IMR-90 (cell line): Measurements from ENCODE around the gene SMTN. TPM values are rescaled to one million over a fixed set of nuclear protein-coding genes. Genes with fewer than 3 reads are reported as not detected.
"Not testable (repeated sequence)": the region's sequence is repeated elsewhere in the genome, so short reads cannot be mapped to it uniquely, and the experiment has no call there.

Experiments used
- ATAC-seq: fragments of 200-7000 bp; cut with Tn5 transposase; 2 replicates; pipeline ENCODE4 v1.9.1; 2020; ENCODE audit warnings: low read depth, mild to moderate bottlenecking, moderate library complexity
- BruUV-seq: library from RNA; stranded (reverse); fragments of 400-500 nt; replicated peaks from 2 replicates; lab custom pipeline; 2021; lab: Mats Ljungman, UMichigan
- CTCF ChIA-PET: fragments of 300-600 bp; formaldehyde crosslinking; extraction: SDS; loops from one replicate; lab custom pipeline; 2021; ENCODE audit warnings: antibody characterized with exemption; lab: Yijun Ruan, JAX
- POLR2A ChIA-PET: fragments of 300-600 bp; sonication (Branson Sonifier 250); formaldehyde crosslinking; loops from one replicate; lab custom pipeline; 2022; ENCODE audit warnings: antibody characterized with exemption; ENCODE audit not compliant: unreplicated experiment; lab: Charles Lee
- DNase-seq: peaks from one replicate; pipeline ENCODE4 v3.0.0; 2013
- H2AFZ ChIP-seq: replicated peaks from 2 replicates; pipeline ENCODE3; 2013; ENCODE audit warnings: low read length, mild to moderate bottlenecking; ENCODE audit not compliant: poor library complexity
- H2AK5ac ChIP-seq: 2 replicates; pipeline ENCODE4 v1.6.1; 2013; ENCODE audit warnings: low read depth, low read length, inconsistent platforms
- H2AK9ac ChIP-seq: replicated peaks from 2 replicates; pipeline ENCODE3; 2013; ENCODE audit warnings: mild to moderate bottlenecking, low read depth, low read length, moderate library complexity; ENCODE audit not compliant: poor library complexity
- H2BK120ac ChIP-seq: 2 replicates; pipeline ENCODE4 v1.6.1; 2013; ENCODE audit warnings: low read depth, low read length, inconsistent platforms
- H2BK15ac ChIP-seq: 3 replicates; pipeline ENCODE4 v1.6.1; 2013; ENCODE audit warnings: low read depth, low read length, inconsistent platforms
- H2BK20ac ChIP-seq: 2 replicates; pipeline ENCODE4 v1.6.1; 2013; ENCODE audit warnings: low read depth, mild to moderate bottlenecking, inconsistent platforms, low read length, moderate library complexity
- H2BK5ac ChIP-seq: 2 replicates; pipeline ENCODE4 v1.6.1; 2013; ENCODE audit warnings: mild to moderate bottlenecking, low read depth, low read length, inconsistent platforms; ENCODE audit not compliant: poor library complexity, severe bottlenecking
- H3K14ac ChIP-seq: replicated peaks from 2 replicates; pipeline ENCODE4 v1.6.1; 2013; ENCODE audit warnings: low read depth, low read length, inconsistent platforms
- H3K18ac ChIP-seq: 2 replicates; pipeline ENCODE4 v1.6.1; 2013; ENCODE audit warnings: low read depth, low read length, control low read depth
- H3K23ac ChIP-seq: 2 replicates; pipeline ENCODE4 v1.6.1; 2013; ENCODE audit warnings: low read depth, low read length, inconsistent platforms
- H3K27ac ChIP-seq: 2 replicates; pipeline ENCODE4 v1.5.1; 2013; ENCODE audit warnings: mild to moderate bottlenecking, control low read depth, low read length; ENCODE audit not compliant: insufficient read depth
- H3K27me3 ChIP-seq: 2 replicates; pipeline ENCODE4 v1.6.1; 2013; ENCODE audit warnings: low read length; ENCODE audit not compliant: control insufficient read depth, insufficient read depth
- H3K36me3 ChIP-seq: 2 replicates; pipeline ENCODE4 v1.6.1; 2013; ENCODE audit warnings: low read length, mixed read lengths; ENCODE audit not compliant: control insufficient read depth, insufficient read depth
- H3K4ac ChIP-seq: 2 replicates; pipeline ENCODE4 v1.6.1; 2013; ENCODE audit warnings: low read depth, low read length, inconsistent platforms
- H3K4me1 ChIP-seq: 2 replicates; pipeline ENCODE4 v1.6.1; 2013; ENCODE audit warnings: low read length, mixed read lengths; ENCODE audit not compliant: control insufficient read depth, insufficient read depth
- H3K4me2 ChIP-seq: 2 replicates; pipeline ENCODE4 v1.6.1; 2013; ENCODE audit warnings: low read depth, mild to moderate bottlenecking, control low read depth, low read length, moderate library complexity
- H3K4me3 ChIP-seq: 2 replicates; pipeline ENCODE4 v1.5.1; 2013; ENCODE audit warnings: low read depth, mild to moderate bottlenecking, control low read depth, low read length, moderate library complexity; ENCODE audit not compliant: insufficient read depth
- H3K56ac ChIP-seq: 2 replicates; pipeline ENCODE4 v1.6.1; 2013; ENCODE audit warnings: low read length, inconsistent platforms; ENCODE audit not compliant: insufficient read depth; ENCODE audit errors: extremely low read depth
- H3K79me1 ChIP-seq, 2 experiments: 2 replicates each; pipeline ENCODE4 v1.6.1; 2013; ENCODE audit warnings: low read length in 2 of 2, inconsistent platforms in 1 of 2, low read depth in 1 of 2
- H3K9ac ChIP-seq: 2 replicates; pipeline ENCODE4 v1.6.1; 2013; ENCODE audit warnings: low read depth, low read length, control low read depth
- H3K9me1 ChIP-seq: 2 replicates; pipeline ENCODE4 v1.6.1; 2013; ENCODE audit warnings: low read length, inconsistent platforms; ENCODE audit not compliant: insufficient read depth
- H3K9me3 ChIP-seq: 2 replicates; pipeline ENCODE4 v1.6.1; 2013; ENCODE audit warnings: low read length; ENCODE audit not compliant: control insufficient read depth, insufficient read depth
- H4K20me1 ChIP-seq: 2 replicates; pipeline ENCODE4 v1.6.1; 2013; ENCODE audit warnings: low read length, inconsistent platforms; ENCODE audit not compliant: insufficient read depth
- H4K5ac ChIP-seq: 2 replicates; pipeline ENCODE4 v1.6.1; 2013; ENCODE audit warnings: mild to moderate bottlenecking, low read depth, low read length, control low read depth
- H4K8ac ChIP-seq, 2 experiments: 2 replicates each; pipeline ENCODE4 v1.6.1; 2013; ENCODE audit warnings: low read depth in 2 of 2, low read length in 2 of 2, control low read depth in 1 of 2, inconsistent platforms in 1 of 2
- H4K91ac ChIP-seq: 2 replicates; pipeline ENCODE4 v1.6.1; 2013; ENCODE audit warnings: low read depth, low read length, inconsistent platforms; ENCODE audit not compliant: insufficient read depth
- BHLHE40 ChIP-seq: fragments of 150-350 bp; IDR thresholded peaks from 2 replicates; pipeline ENCODE4 v1.6.1; 2016; ENCODE audit warnings: mild to moderate bottlenecking, low read depth, low read length
- FOS ChIP-seq: fragments of 150-350 bp; IDR thresholded peaks from 2 replicates; pipeline ENCODE4 v1.6.1; 2016; ENCODE audit warnings: low read depth, low read length
- MAFK ChIP-seq: IDR thresholded peaks from 2 replicates; pipeline ENCODE4 v1.6.1; 2012; ENCODE audit warnings: low read depth, low read length, improper control_type of control experiment
- MAZ ChIP-seq: IDR thresholded peaks from 2 replicates; pipeline ENCODE4 v1.6.1; 2012; ENCODE audit warnings: low read depth, mild to moderate bottlenecking, low read length, improper control_type of control experiment, moderate library complexity, borderline replicate concordance
- MXI1 ChIP-seq: IDR thresholded peaks from 2 replicates; pipeline ENCODE4 v1.6.1; 2012; ENCODE audit warnings: low read depth, mild to moderate bottlenecking, low read length, moderate library complexity, borderline replicate concordance
- RCOR1 ChIP-seq: IDR thresholded peaks from 2 replicates; pipeline ENCODE4 v1.6.1; 2012; ENCODE audit warnings: mild to moderate bottlenecking, low read length, improper control_type of control experiment; ENCODE audit not compliant: insufficient replicate concordance
- USF2 ChIP-seq: fragments of 150-350 bp; IDR thresholded peaks from 2 replicates; pipeline ENCODE4 v1.6.1; 2017; ENCODE audit warnings: mild to moderate bottlenecking, antibody characterized with exemption, low read length, low read depth
- WGBS, 2 experiments: methylation state at CpG; one replicate each; pipeline versions ENCODE4 v1.1.5 to v1.1.7; 2013; ENCODE audit warnings: missing lambda C conversion rate in 2 of 2; ENCODE audit not compliant: insufficient read length in 1 of 2; ENCODE audit errors: extremely low coverage in 2 of 2; 5-methylcytosine and 5-hydroxymethylcytosine counted together
- dilution Hi-C: fragments of 300-500 bp; cut with HindIII; formaldehyde crosslinking; loops from one replicate; pipeline ENCODE4 v1.14.3; 2018; ENCODE audit warnings: low sequenced_read_pairs; ENCODE audit not compliant: unreplicated experiment
- in situ Hi-C: fragments of 300-500 bp; cut with MboI; formaldehyde crosslinking; loops from 3 replicates; pipeline ENCODE4 v1.14.3; 2019; ENCODE audit warnings: low sequenced_read_pairs, inconsistent platforms, mixed read lengths
- intact Hi-C: fragments of 100-400 bp; cut with micrococcal nuclease; formaldehyde crosslinking; loops from 2 replicates; pipeline ENCODE4 v1.10.0; 2022
- polyA plus RNA-seq, 3 experiments: library from polyadenylated mRNA; depleted of rRNA; stranded (reverse); fragments of >200 nt; gene quantifications; 2 replicates each; pipeline ENCODE4 v1.2.3, GENCODE V29; 2012; ENCODE audit warnings: low replicate concordance in 1 of 3
- total RNA-seq: library from RNA; depleted of rRNA; stranded (reverse); fragments of >200 nt; gene quantifications from 2 replicates; pipeline ENCODE4 v1.2.3, GENCODE V29; 2012

Gene SMTN
- total and polyA plus RNA-seq, 2 of the 4 experiments (the other 2 are of a cell fraction) = 53.6 to 63.7 TPM

GRCh38 chr22:31107894-31108218, 26.7 kb downstream of the SMTN start:
- no peaks in the 10 kb centered on the region for H3K9me3 ChIP-seq
- DNase-seq = no peak
- ATAC-seq = no peak; the same call in 1 of the 2 replicates
- H2BK20ac ChIP-seq = no peak overlapping the region
- H2AFZ ChIP-seq = peak overlapping the region; percentile 94
- no peak overlapping the region for H2AK5ac ChIP-seq
- no peaks in the 10 kb centered on the region for H3K27me3 ChIP-seq
- H4K91ac ChIP-seq = peak overlapping the region; percentile 88
- peak overlapping the region; percentile 55; the same call in 1 of the 2 replicates for H4K5ac ChIP-seq
- dilution Hi-C loops (no loop called here), intact Hi-C loops (loop anchor here (1.0 to 5.0 kb wide), 4 partner anchors 41 to 164 kb away; partner anchors contain the start of gene LIMK2), in situ Hi-C loops (no loop called here)
- H3K23ac ChIP-seq = peak overlapping the region; percentile 93
- peak overlapping the region; percentile 85 for H3K4me2 ChIP-seq
- peaks cover 18% of the 10 kb centered on the region for H4K20me1 ChIP-seq
- peak overlapping the region; percentile 70 for H2AK9ac ChIP-seq
- H3K4me3 ChIP-seq = peak overlapping the region; percentile 35
- peak overlapping the region; percentile 92 for H3K4ac ChIP-seq
- peak overlapping the region; percentile 85 for H2BK120ac ChIP-seq
- H3K56ac ChIP-seq = peak overlapping the region; percentile 29; the same call in 1 of the 2 replicates
- peak overlapping the region; percentile 72 for H2BK5ac ChIP-seq
- peaks cover 15 to 46% of the 10 kb centered on the region in 2 experiments; a peak in 3 of 4 replicates for H3K79me1 ChIP-seq
- peaks cover 33% of the 10 kb centered on the region for H3K4me1 ChIP-seq
- peaks cover 12% of the 10 kb centered on the region for H3K9me1 ChIP-seq
- POLR2A ChIA-PET = interaction anchor here (0.6 kb wide), 2 partner anchors 117 to 133 kb away, joined by 3 to 10 read pairs; no protein-coding TSS in a partner anchor
- CTCF ChIA-PET = interaction anchor here (0.7 to 2.0 kb wide), 16 partner anchors 9 to 413 kb away, joined by 3 to 12 read pairs (median 4); partner anchors contain the start of gene OSBP2
- WGBS, 2 experiments = no CpG with 5 or more reads among the region's 5 CpGs
- peak overlapping the region; percentile 50 to 93 for H4K8ac ChIP-seq
- H2BK15ac ChIP-seq = peak overlapping the region; percentile 84; the same call in 1 of the 3 replicates
- H3K27ac ChIP-seq = peak overlapping the region; percentile 66
- peak overlapping the region; percentile 34; the same call in 1 of the 2 replicates for H3K18ac ChIP-seq
- TF ChIP-seq BHLHE40 = no peak
- TF ChIP-seq USF2 = no peak
- TF ChIP-seq MAFK = no peak
- TF ChIP-seq RCOR1 = no peak
- no peak for TF ChIP-seq MAZ
- no peak for TF ChIP-seq MXI1
- TF ChIP-seq FOS = no peak
- peak overlapping the region; percentile 91 for H3K14ac ChIP-seq
- peaks cover 28% of the 10 kb centered on the region for H3K36me3 ChIP-seq
- peak overlapping the region; percentile 70 for H3K9ac ChIP-seq
- BruUV-seq = no TSS peak

GRCh38 chr22:31112547-31113091, 31.5 kb downstream of the SMTN start:
- H2BK15ac ChIP-seq, dilution Hi-C loops, H3K23ac ChIP-seq, H2BK5ac ChIP-seq, H3K4me3 ChIP-seq, ATAC-seq, H3K9ac ChIP-seq, H3K56ac ChIP-seq, H3K18ac ChIP-seq, H2AK5ac ChIP-seq, H3K9me3 ChIP-seq, intact Hi-C loops, H3K79me1 ChIP-seq, H4K91ac ChIP-seq, H2AK9ac ChIP-seq, H2BK20ac ChIP-seq, H3K36me3 ChIP-seq, H3K4me2 ChIP-seq, H3K9me1 ChIP-seq, H4K8ac ChIP-seq, H4K20me1 ChIP-seq, H3K27ac ChIP-seq, H2AFZ ChIP-seq, POLR2A ChIA-PET, DNase-seq, H3K4ac ChIP-seq, H2BK120ac ChIP-seq, H4K5ac ChIP-seq, H3K27me3 ChIP-seq, BruUV-seq, CTCF ChIA-PET, H3K14ac ChIP-seq, H3K4me1 ChIP-seq: not testable (repeated sequence)
- in situ Hi-C loops = loop anchor here (5.0 to 10.0 kb wide), 2 partner anchors 35 to 122 kb away; no protein-coding TSS in a partner anchor
- 100% methylated on average over 4 of the region's 7 CpGs; no CpG with 5 or more reads in 1 of the 2 experiments for WGBS, 2 experiments
